Skeletal muscle satellite cell (primary cell): ENCODE results near the gene IQCN.

ENCODE experiments used
- H3K27me3 ChIP-seq: 2 replicates; pipeline ENCODE4 v1.7.0; 2013; ENCODE audit warnings: low read length; ENCODE audit not compliant: control insufficient read depth, insufficient read depth
- H3K36me3 ChIP-seq: 2 replicates; pipeline ENCODE4 v1.7.0; 2013; ENCODE audit warnings: mild to moderate bottlenecking, control low read depth, low read length; ENCODE audit not compliant: insufficient read depth
- H3K4me1 ChIP-seq: 2 replicates; pipeline ENCODE4 v1.7.0; 2013; ENCODE audit warnings: low read length; ENCODE audit not compliant: control insufficient read depth, insufficient read depth
- H3K4me2 ChIP-seq: 2 replicates; pipeline ENCODE4 v1.7.0; 2013; ENCODE audit warnings: mild to moderate bottlenecking, low read length
- H3K4me3 ChIP-seq: 2 replicates; pipeline ENCODE4 v1.7.0; 2013; ENCODE audit warnings: low read length
- H3K9ac ChIP-seq: 2 replicates; pipeline ENCODE4 v1.7.0; 2013; ENCODE audit warnings: mild to moderate bottlenecking, low read depth, low read length, moderate library complexity
- H3K9me3 ChIP-seq: replicated peaks from 2 replicates; pipeline ENCODE4 v1.7.0; 2013; ENCODE audit warnings: mild to moderate bottlenecking, control low read depth, low read length

The IQCN gene

DNA sequence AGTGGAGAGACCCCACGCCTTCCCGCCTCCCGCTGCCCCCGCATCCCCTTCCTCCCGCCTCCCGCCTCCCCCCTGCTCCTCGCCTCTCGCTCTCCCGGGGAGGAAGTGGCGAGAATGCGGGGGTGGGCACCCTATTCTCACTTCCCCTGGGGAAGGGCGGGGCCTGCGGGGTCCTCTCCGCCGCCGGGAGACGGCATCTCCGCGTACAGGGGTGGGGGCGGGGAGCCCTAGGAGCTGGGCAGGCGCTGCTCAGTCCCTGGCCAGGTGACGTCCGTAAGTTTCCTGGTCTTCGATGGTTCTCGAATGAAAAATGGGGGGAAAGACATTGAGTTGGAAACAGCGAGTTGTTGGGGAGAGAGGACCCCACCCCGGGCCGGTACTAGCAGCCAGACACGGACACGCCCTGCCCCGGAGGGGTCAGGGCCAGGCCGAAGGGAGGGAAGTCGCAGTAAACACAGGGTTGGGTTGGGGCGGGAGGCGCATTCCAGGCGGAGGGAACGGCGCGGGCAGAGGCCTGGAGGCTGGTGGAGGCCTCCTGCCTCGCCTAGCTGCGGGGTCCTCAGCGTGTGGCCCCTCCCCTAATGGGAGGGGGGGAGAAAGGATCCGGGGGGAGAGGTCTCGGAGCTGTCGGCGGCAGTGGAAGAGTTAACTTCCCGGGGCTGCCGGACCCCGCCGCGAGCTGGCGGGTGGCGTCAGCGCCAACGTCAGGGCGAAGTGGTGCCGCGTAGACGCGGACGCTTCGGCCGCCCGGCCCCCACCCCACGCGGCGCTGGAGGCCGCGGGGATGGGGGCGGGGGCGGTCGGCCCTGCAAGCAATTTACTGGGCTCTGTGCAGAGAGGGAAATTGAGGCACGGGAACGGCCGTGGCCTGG lies 17.6 kb upstream of the IQCN start:
- peak overlapping the region; percentile 98 for H3K4me2 ChIP-seq
- H3K9me3 ChIP-seq: no peaks in the 10 kb centered on the region
- no peaks in the 10 kb centered on the region for H3K36me3 ChIP-seq
- peak overlapping the region; percentile 90 for H3K9ac ChIP-seq
- H3K27me3 ChIP-seq: no peaks in the 10 kb centered on the region
- peak overlapping the region; percentile 74 for H3K4me3 ChIP-seq
- peaks cover 33% of the 10 kb centered on the region for H3K4me1 ChIP-seq

DNA sequence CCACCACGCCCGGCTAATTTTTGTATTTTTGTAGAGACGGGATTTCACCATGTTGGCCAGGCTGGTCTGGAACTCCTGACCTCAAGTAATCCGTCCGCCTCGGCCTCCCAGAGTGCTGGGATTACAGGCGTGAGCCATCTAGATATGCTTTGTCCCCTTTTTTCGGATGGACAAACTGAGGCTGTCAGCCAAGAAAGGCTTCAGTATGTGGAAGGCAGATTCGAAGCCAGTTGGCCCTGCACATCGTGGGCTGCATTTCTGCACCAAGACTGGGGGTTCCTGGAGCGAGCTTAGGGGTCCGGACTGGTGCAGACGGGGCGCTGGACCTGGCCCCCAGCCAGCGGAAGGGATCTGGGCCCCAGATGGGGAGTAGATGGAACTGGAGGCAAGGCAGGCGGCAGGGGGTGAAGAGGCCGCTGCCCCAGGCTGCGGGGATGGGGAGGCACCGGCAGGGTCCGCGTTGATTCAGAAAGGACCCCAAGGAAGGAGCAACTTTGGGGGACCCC lies 16.8 kb upstream of the IQCN start:
- Histone ChIP-seq H3K4me3 (peak overlapping the region; percentile 74), H3K4me1 (peaks cover 37% of the 10 kb centered on the region), H3K4me2 (peak overlapping the region; percentile 98), H3K9me3 (no peaks in the 10 kb centered on the region), H3K36me3 (no peaks in the 10 kb centered on the region), H3K9ac (peak overlapping the region; percentile 90), H3K27me3 (no peaks in the 10 kb centered on the region)

DNA sequence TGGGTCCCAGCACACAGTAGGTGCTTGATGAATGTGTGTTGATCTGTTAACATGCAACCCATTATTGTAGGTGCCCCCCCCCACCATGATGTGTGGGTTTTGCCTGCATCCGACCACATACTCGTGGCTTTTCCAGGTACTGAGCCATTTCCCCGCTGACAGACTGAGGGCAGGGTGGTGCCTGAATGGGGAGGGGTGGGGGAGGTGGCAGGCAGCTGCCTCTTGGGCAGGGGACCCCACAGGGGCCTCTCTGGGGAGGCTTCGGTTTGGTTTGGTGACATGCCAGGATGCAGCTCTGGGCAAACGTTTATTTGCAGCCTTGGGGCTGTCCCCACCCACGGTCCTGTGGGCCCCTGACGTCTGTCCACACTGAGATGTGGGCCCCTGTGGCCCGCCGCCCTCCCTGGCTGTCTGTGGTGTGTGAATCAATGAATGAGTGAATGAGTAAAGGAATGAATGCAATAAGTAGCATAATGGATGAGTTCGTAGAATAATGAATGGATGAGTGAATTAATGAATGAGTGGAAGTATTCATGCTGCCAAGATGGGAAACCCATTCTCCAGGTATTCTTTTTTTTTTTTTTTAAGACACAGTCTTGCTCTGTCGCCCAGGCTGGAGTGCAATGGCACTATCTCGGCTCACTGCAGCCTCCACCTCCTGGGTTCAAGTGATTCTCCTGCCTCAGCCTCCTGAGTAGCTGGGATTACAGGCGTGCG lies 16.2 kb upstream of the IQCN start:
- H3K4me3 ChIP-seq: no peak overlapping the region
- no peak overlapping the region for H3K4me2 ChIP-seq
- H3K27me3 ChIP-seq: no peaks in the 10 kb centered on the region
- H3K36me3 ChIP-seq: no peaks in the 10 kb centered on the region
- H3K4me1 ChIP-seq: peaks cover 37% of the 10 kb centered on the region
- H3K9me3 ChIP-seq: no peaks in the 10 kb centered on the region
- H3K9ac ChIP-seq: no peak overlapping the region

DNA sequence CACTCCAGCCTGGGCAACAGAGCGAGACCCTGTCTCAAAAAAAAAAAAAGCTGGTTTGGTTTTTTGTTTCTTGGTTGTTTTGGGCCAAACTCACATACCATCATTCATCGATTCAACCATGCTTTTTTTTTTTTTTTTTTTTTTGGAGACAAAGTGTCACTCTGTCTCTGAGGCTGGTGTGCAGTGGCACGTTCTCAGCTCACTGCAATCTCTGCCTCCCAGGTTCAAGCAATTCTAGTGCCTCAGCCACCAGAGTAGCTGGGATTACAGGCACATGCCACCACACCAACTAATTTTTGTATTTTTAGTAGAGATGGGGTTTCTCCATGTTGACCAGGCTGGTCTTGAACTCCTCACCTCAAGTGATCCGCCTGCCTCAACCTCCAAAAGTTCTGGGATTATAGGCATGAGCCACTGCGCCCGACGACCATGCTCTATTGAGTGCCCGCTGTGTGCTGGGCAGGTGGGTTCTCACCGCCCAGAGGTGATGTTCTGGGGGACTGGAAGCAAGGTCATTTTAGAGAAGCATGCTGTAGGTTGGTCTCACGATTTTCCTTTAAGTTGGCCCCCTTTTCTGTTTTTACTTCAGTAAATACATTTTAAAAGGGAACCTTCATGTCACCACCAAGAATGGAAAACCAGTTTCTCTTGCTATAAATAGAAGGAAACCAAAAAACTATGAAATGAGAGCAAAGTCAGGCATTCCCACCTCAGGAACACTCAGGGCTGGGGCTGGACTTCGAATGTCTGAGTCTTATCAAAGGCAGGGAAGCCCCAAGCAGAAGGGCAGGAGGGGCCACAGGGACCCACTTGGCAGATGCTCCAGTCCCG lies 15.4 kb upstream of the IQCN start:
- Histone ChIP-seq H3K4me1 (peaks cover 40% of the 10 kb centered on the region), H3K4me2 (no peak overlapping the region), H3K27me3 (no peaks in the 10 kb centered on the region), H3K4me3 (no peak overlapping the region), H3K9ac (no peak overlapping the region), H3K9me3 (no peaks in the 10 kb centered on the region), H3K36me3 (no peaks in the 10 kb centered on the region)

DNA sequence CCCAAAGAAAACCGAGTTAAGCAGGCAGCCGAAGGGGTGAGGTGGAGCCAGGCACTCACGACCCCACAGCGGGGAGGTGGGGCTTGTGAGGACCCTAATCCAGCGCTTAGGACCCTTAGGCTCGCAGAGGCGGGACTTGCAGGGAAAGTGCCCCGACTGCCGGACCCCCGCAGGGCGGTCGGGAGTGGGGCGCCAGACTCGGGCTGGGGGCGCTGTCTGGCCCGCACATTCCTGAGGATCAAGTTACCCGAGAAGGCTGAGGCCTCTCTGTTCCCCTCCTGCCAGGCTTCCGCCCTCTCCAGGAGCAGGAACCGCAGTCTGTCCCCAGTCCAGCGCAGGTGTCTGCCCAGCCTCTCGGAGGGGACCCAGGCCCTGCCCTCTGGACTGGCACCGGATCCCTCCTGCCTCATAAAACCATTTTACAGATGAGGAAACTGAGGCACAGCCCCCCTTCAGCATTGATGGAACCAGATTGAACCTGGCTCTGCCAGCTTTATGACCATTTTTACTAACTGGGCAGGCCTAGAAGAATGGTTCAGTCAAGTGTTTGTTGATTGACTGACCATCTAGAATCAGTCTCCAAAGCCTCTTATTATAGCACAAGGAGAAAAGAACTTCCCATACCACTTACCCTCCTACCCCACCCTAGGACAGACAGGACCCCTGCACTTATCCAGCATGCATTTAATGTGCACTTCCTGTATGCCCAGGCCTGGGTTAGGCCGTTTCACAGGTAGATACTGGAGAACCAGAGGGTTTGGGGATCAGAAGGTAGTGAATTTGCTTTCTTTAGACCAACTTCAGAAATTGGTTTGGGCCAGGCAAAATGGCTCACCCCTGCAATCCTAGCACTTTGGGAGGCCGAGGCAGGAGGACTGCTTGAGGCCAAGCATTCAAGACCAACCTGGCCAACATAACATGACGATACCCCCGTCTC lies 13.9 kb upstream of the IQCN start:
- Histone ChIP-seq H3K9ac (no peak overlapping the region), H3K9me3 (no peaks in the 10 kb centered on the region), H3K36me3 (no peaks in the 10 kb centered on the region), H3K27me3 (no peaks in the 10 kb centered on the region), H3K4me1 (peaks cover 35% of the 10 kb centered on the region), H3K4me3 (no peak overlapping the region), H3K4me2 (no peak overlapping the region)

DNA sequence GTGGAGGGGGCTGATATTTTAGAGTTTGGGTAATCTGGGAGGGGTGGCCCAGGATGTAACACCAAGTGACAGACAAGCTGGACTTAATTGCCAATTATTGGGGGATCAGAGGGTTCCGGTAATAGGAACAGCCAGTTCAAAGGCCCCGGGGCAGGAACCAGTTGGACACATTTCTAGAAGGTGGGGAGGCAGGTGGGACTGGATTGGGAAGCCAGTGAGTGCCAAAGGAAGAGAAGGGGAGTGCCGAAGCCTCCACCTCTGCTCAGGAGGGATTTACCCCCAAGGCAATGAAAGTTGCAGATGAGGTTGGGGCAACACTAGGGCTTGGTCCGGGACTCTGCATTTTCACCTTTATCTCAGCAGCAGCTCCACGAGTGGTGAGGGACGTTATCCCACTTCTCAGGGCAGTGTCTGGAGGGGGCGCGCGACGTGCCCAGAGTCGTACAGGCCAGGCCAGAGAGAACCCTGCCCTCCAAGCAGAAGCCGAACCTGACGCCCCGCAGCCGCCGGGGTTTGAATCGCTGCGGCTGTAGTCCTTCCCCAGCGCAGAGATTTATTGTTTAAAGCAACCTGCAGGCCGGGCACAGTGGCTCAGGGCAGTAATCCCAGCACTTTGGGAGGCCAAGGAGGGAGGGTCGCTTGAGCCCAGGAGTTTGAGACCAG lies 12.9 kb upstream of the IQCN start:
- H3K4me3 ChIP-seq: no peak overlapping the region
- no peaks in the 10 kb centered on the region for H3K9me3 ChIP-seq
- peaks cover 36% of the 10 kb centered on the region for H3K4me1 ChIP-seq
- no peaks in the 10 kb centered on the region for H3K36me3 ChIP-seq
- H3K4me2 ChIP-seq: no peak overlapping the region
- no peak overlapping the region for H3K9ac ChIP-seq
- no peaks in the 10 kb centered on the region for H3K27me3 ChIP-seq

DNA sequence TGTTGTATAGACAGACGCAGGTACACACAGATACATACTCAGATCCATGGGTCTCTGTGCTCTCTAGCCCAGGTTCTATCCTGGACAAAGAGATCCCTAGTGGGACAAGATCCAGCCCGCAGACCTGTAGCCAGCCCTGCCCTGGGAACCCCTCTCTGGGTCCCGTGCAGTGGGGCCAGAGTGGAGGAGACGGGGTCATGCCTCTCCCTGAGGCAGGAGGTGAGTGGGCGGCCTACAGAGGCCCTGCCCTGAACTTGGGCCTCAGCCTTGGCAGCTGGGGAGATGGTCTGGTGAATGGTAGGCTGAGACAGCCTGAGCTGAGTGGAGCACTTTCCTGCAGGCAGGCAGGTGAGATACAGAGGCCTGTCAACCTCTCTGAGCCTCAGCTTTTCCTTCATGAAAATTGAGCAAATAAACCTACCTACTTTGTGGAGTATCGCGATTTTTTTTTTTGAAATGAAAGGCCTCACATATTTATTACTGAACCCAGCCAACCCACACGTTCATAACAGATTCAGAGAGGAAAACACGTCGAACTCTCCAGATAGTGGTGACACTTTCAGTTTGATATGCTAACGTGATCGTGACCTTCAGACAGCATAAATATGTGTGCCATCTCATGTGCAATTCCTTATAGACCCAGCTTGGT lies 10.6 kb upstream of the IQCN start:
- H3K27me3 ChIP-seq: no peaks in the 10 kb centered on the region
- H3K36me3 ChIP-seq: no peaks in the 10 kb centered on the region
- no peak overlapping the region for H3K4me2 ChIP-seq
- H3K4me1 ChIP-seq: peaks cover 23% of the 10 kb centered on the region
- H3K9ac ChIP-seq: no peak overlapping the region
- H3K9me3 ChIP-seq: no peaks in the 10 kb centered on the region
- no peak overlapping the region for H3K4me3 ChIP-seq

DNA sequence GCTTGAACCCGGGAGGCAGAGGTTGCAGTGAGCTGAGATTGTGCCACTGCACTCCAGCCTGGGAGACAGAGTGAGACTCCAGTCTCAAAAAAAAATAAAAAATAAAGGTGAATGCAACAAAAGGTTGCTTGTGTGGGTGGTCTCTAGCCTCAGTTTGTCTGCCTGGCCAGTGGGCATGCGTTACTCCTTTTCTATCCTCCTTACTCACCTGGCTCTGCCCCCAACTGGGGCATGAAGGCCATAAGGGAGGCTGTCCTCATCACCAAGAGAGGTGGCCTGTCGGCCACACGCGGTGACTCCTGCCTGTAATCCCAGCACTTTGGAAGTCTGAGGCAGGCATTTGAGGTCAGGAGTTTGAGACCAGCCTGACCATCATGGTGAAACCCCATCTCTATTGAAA lies 9.1 kb upstream of the IQCN start:
- Histone ChIP-seq H3K4me1 (peaks cover 32% of the 10 kb centered on the region), H3K36me3 (peaks cover 8% of the 10 kb centered on the region), H3K9me3 (no peaks in the 10 kb centered on the region), H3K9ac (no peak overlapping the region), H3K4me2 (no peak overlapping the region), H3K27me3 (no peaks in the 10 kb centered on the region), H3K4me3 (no peak overlapping the region)

DNA sequence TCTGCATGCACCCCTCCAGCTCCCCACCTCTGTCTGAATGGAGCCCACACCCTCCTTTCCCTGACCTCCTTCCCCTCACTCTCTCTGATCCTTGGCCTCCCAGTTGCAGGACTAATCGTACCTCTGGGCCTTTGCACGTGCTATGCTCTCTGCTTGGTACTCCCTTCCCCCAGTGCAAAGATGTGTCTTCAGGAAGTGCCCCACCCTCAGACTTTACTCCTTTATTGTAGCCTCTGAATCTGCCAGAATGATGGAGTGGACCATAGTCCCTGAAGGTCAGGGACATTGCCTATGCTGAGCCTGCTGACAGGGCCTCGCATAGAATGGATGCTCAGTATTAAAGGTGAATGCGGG lies 8.5 kb upstream of the IQCN start:
- Histone ChIP-seq H3K27me3 (no peaks in the 10 kb centered on the region), H3K9me3 (no peaks in the 10 kb centered on the region), H3K9ac (peak overlapping the region; percentile 89), H3K4me2 (peak overlapping the region; percentile 79), H3K4me3 (peak overlapping the region; percentile 65), H3K36me3 (peaks cover 14% of the 10 kb centered on the region), H3K4me1 (peaks cover 34% of the 10 kb centered on the region)
